Aorta (tissue), 5 donors: Measurements from ENCODE around the gene LENEP. TPM values are rescaled to one million over a fixed set of nuclear protein-coding genes. Genes with fewer than 3 reads are reported as not detected.

Source experiments
- ATAC-seq: fragments of 200-7000 bp; cut with Tn5 transposase; one replicate; pipeline ENCODE4 v1.9.1; 2022; ENCODE audit warnings: moderate library complexity; ENCODE audit not compliant: low FRiP score
- DNase-seq, 2 donors: peaks; one replicate each; pipeline ENCODE4 v3.0.0-alpha.2; 2020
- H3K27ac ChIP-seq, 2 donors: one replicate each; pipeline ENCODE4 v1.5.1; 2013; ENCODE audit warnings: low read length in 2 of 2, mild to moderate bottlenecking in 2 of 2, moderate library complexity in 2 of 2, control low read depth in 1 of 2, inconsistent platforms in 1 of 2, low read depth in 1 of 2
- H3K27me3 ChIP-seq, 2 donors: one replicate each; pipeline ENCODE4 v1.6.1; 2013; ENCODE audit warnings: control low read depth in 1 of 2, low read length in 1 of 2, mild to moderate bottlenecking in 1 of 2, moderate library complexity in 1 of 2; ENCODE audit not compliant: insufficient read depth in 2 of 2, control insufficient read depth in 1 of 2
- H3K36me3 ChIP-seq, 2 donors: one replicate each; pipeline ENCODE4 v1.6.1; 2013; ENCODE audit warnings: control low read depth in 1 of 2, low read length in 1 of 2, mild to moderate bottlenecking in 1 of 2; ENCODE audit not compliant: insufficient read depth in 2 of 2, control insufficient read depth in 1 of 2
- H3K4me1 ChIP-seq, 2 donors: one replicate each; pipeline ENCODE4 v1.6.1; 2013; ENCODE audit warnings: low read length in 2 of 2, control low read depth in 1 of 2, mild to moderate bottlenecking in 1 of 2, moderate library complexity in 1 of 2; ENCODE audit not compliant: insufficient read depth in 2 of 2, control insufficient read depth in 1 of 2
- H3K4me3 ChIP-seq, 2 donors: one replicate each; pipeline ENCODE4 v1.5.1; 2013; ENCODE audit warnings: low read length in 2 of 2, control low read depth in 1 of 2, mild to moderate bottlenecking in 1 of 2
- H3K9me3 ChIP-seq: one replicate; pipeline ENCODE4 v1.6.1; 2013; ENCODE audit warnings: mild to moderate bottlenecking, low read length; ENCODE audit not compliant: control insufficient read depth
- WGBS, 2 donors: extraction: QIAGEN DNeasy Blood & Tissue Kit; methylation state at CpG; one replicate each; pipeline ENCODE4 v1.1.7; 2013; 5-methylcytosine and 5-hydroxymethylcytosine counted together
- intact Hi-C, 2 donors: fragments of 100-400 bp; cut with DNase I; formaldehyde crosslinking; loops; one replicate each; pipeline versions ENCODE4 v1.14.2 to v1.15.0; 2022
- polyA plus RNA-seq, 2 donors: library from polyadenylated mRNA; stranded (reverse); fragments of 200-250 nt; gene quantifications; one replicate each; pipeline ENCODE4 v1.2.3, GENCODE V29; 2013
- total RNA-seq, 2 donors: library from RNA; stranded (reverse); fragmentation: NEBNext Ultra II Directional; extraction: Animal tissue kit (Norgen Biotek cat#: 25700); gene quantifications; one replicate each; pipeline ENCODE4 v1.2.1, GENCODE V29; 2021
- donor health status: healthy with polysubstance abuse.
- donor health status: Bipolar disorder and iron deficiency.
- donor health status: DM: no; HTN: no; CAD: no.
- donor health status: DM: no; HTN: no; CAD: no.
- donor health status: DM: yes; HTN: yes; CAD: no.

The LENEP gene
- total and polyA plus RNA-seq, 4 donors = not detected

DNA sequence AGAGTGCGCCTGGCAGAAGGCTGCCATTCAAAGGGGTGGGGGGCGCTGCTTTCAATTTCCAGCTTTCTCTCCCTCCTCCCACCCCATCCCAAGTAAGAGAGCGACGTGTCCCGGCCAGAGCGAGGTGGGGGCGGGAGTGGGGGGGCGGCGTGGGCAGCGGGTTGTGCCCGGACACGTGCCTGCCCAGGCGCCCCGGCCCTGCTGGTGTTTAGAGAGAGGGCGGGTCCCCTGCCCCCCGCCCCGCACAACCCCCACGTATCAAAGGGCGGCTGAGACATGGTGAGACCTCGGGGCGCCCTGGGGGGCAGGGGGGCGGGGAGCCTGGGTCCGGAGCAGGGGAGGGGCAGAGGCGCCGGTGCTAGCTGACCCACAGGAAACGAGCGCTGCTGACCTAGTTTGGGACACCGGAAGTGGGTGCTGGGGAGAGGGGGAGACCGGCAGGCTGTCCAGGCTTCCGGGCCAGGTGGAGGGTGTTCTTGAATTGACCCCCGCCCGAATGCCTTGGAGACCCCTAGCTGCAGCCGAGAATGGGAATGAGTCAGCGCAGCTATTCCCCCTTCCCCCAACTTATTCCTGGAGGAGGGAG is 10.5 kb downstream of the LENEP start:
- H3K4me1 ChIP-seq = peaks cover 0 to 2% of the 10 kb centered on the region in 2 donors

DNA sequence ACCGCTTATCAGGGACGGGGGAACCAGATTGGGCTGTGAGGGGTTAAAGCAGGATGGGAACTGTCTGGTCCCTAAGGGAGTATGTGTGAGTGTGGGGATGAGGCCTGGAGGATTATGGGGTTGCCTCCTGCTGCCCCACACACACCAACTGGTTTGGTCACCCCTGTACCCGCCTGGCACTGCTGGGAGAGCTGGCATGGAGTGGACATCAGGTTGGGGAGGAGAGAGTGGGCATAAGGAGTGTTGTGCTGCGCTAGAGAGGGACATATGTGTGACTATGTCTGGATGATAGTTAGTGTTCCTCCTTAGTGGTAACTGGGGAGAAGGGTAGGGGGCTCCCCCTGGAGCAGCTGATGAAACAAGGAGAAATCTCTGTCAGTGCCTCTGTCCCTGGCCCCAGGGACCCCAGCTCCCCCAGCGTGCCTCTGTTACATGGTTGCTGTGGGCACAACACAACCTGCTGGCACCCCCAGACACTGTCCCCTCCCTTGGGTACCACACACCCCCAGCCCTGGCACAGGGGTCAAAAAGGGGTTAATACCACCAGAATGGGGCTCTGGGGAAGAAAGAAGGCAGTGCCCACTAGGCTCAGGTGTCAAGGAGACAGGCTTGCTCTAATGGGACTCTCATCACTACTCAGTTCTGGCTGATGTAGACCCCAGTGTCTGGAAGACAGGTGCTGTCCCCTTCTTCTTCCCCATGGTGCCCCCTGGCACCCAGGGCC is 11.1 kb downstream of the LENEP start:
- peak overlapping the region; percentile 79 to 84 for H3K4me3 ChIP-seq
- H3K9me3 ChIP-seq = no peaks in the 10 kb centered on the region
- intact Hi-C loops = loop anchor here in 1 of 2 donors (5.0 kb wide), 2 partner anchors 58 to 67 kb away; partner anchors contain the start of genes EFNA4 and PMVK
- DNase-seq = no peak
- H3K4me1 ChIP-seq = peaks cover 0 to 2% of the 10 kb centered on the region in 2 donors
- H3K27ac ChIP-seq = peak overlapping the region; percentile 34 to 77
- ATAC-seq = no peak
- H3K36me3 ChIP-seq = no peaks in the 10 kb centered on the region
- 21 to 26% methylated on average over 5 of the region's 5 CpGs for WGBS, 2 donors
- no peaks in the 10 kb centered on the region for H3K27me3 ChIP-seq

More for the DNA sequence above, 10.5 kb downstream of the LENEP start:
- DNase-seq (peak; percentile 85 to 91), ATAC-seq (no peak)
- WGBS, 2 donors = 0 to 1% methylated on average over 33 to 34 of the region's 34 CpGs
- H3K9me3 ChIP-seq = no peaks in the 10 kb centered on the region
- no peaks in the 10 kb centered on the region for H3K36me3 ChIP-seq
- intact Hi-C loops = loop anchor here in 1 of 2 donors (5.0 kb wide), 2 partner anchors 58 to 67 kb away; partner anchors contain the start of genes EFNA4 and PMVK
- peak overlapping the region; percentile 79 to 84 for H3K4me3 ChIP-seq
- peak overlapping the region; percentile 34 to 77 for H3K27ac ChIP-seq
- no peaks in the 10 kb centered on the region for H3K27me3 ChIP-seq

DNA sequence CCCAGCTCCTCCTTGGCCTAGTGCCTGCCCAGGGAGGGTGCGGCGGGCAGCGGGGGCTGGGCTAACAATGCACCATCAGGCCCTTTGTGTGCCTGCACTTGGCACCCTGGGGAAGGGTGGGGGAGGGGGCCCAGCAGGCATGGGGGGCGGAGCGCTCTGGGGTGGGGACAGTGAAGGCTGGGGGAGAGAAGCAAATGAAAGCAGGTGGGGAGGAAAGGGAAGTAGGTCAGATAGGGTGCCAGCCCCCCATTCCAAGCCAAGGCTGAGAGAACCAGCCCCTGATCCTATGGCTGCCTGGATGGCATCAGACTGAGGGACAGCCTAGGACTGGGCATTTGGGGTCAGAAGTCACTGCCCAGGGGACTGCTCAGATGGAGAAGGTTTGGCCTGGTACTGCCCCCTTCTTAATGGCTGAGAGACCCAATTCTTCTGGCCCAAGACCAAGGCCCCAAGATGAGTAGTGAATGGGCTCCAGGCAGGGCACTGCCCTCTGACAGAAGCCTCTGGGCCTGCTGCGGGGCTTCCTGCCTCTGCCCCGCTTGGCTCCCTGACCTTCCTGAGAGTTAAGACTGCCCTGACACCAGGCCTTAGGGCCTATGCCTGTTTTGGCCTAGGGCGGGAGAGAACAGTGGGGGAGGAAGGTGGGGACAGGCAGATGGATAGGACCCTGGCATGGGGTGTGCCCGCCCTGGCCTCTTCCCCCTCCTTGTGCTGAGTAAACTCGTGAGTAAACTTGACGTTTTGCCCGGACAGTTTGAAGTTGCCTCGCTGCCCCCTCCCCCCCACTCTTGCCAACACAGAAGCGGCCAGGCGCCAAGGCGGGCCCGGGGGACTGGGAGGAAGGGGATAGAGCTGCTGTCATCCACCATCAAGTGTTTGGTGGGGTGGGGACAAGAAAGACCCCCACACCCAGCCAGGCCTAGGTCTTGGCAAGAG is 12.0 kb downstream of the LENEP start:
- Histone ChIP-seq H3K27me3 (no peaks in the 10 kb centered on the region), H3K27ac (peak overlapping the region in 1 of 2 donors; percentile 77), H3K4me1 (peaks cover 0 to 2% of the 10 kb centered on the region in 2 donors), H3K36me3 (no peaks in the 10 kb centered on the region), H3K9me3 (no peaks in the 10 kb centered on the region), H3K4me3 (no peak overlapping the region)
- DNase-seq = peak; percentile 80 to 89
- WGBS, 2 donors = 11 to 12% methylated on average over 14 to 17 of the region's 17 CpGs
- intact Hi-C loops = no loop called here
- ATAC-seq = no peak

DNA sequence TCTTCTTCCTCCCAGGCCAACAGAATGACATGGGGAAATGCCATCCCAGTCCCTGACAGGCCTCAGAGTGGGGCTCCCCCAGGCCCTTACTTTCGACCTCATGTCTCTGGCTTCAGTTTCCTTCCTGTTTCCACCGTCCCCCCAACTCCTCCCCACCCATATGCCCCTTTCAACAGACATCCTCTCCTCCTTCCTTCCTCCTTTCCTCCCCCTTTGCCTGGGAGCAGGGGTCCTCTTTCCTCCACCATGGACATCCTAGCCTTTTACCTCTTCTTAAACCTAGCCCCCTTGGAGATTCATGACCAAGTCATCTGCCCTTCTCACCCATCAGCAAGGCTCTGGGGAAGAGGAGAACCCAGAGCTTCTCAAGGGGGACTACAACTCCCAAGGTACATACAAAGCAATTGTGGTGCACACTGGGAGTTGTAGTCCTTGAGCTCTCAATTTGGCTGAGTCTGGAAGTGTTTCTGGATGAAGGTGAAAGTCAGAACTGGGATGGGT is 13.3 kb downstream of the LENEP start:
- intact Hi-C loops = no loop called here
- no peak for ATAC-seq
- DNase-seq = no peak
- no peak overlapping the region for H3K27ac ChIP-seq
- no peaks in the 10 kb centered on the region for H3K9me3 ChIP-seq
- 72 to 79% methylated on average over 2 of the region's 2 CpGs for WGBS, 2 donors
- no peaks in the 10 kb centered on the region for H3K27me3 ChIP-seq
- H3K4me3 ChIP-seq = no peak overlapping the region
- H3K4me1 ChIP-seq = peaks cover 0 to 2% of the 10 kb centered on the region in 2 donors
- H3K36me3 ChIP-seq = no peaks in the 10 kb centered on the region

DNA sequence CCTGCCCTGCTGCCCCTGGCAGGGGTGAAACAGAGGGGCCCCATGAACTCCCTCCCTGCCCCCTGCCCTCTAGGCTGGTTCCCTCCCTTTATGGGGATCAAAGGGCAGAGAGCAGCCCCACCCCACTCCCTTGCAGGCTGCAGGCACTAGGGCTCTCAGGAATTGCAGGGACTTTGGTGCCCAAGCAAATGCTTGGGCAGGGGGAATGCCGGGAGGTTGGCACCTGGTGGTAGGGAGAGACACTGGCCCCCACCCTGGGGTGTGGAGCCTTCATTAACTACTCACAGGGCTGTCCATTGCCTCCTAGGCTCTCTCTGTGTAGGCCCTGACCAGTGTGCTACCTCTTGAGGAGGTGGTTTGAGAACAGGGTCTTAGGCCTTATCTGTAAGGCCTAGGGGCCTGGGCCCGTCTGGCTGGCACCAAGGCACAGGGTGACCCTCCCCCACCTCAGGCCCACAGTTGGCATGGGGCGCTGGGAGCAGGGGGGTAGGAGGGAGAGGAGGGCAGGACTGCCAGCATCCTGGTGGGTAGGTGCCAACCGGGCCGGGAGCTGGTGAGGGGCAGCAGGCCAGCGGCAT is 14.0 kb downstream of the LENEP start:
- peaks cover 0 to 2% of the 10 kb centered on the region in 2 donors for H3K4me1 ChIP-seq
- no peak overlapping the region for H3K4me3 ChIP-seq

DNA sequence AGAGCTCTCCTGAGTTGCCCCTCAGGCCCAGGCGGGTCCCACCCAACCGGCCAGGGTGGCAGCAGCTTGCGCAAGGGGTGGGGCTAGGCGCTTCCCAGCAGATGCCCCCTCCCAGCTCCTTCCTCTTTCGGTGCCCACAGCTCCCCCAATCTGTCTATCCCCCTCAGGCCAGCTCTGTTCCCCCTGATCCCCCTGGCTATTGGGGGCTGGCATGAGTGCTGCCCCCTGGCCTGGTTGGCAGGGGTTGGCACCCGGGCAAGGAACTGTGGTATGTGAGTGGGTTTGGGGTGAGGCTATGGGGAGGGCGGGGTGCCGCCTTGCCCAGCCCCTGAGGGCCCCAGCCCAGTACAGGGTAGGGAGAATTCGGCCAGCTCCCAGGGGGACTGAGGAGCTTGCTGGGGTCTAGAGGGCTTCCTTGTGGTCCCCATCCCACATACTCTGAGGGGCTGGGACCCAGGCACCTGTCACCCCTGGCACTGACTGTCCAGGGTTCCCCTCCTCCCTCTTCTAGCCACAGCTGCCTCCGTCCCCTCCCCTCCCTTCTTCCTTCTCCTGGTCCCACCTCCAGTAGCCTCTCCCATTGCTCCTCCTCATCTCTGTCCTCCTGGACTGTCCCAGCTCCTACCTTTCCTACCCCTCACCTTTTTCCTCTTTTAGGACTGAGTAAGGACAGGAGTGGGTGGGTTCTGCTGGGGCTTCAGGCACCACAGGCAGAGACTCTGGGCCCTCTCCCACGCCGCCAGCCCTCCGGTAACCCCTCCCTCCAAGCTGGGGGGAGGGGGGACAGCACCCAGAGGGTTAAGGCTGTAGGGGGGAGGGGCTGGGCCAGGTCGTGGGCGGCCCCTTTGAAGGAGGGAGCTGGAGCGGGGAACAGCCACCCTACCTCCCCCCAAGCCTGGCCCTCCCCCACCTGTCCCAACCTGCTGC is 14.9 kb downstream of the LENEP start:
- ATAC-seq (no peak), DNase-seq (peak in 1 of 2 donors; percentile 73)
- no peaks in the 10 kb centered on the region for H3K27me3 ChIP-seq
- no peaks in the 10 kb centered on the region for H3K36me3 ChIP-seq
- no peaks in the 10 kb centered on the region for H3K9me3 ChIP-seq
- peaks cover 0 to 2% of the 10 kb centered on the region in 2 donors for H3K4me1 ChIP-seq
- H3K27ac ChIP-seq = no peak overlapping the region
- intact Hi-C loops = no loop called here
- no peak overlapping the region for H3K4me3 ChIP-seq
- WGBS, 2 donors = 52 to 57% methylated on average over 14 to 16 of the region's 16 CpGs

More for the DNA sequence above, 14.0 kb downstream of the LENEP start:
- DNase-seq (peak in 1 of 2 donors; percentile 86), ATAC-seq (no peak)
- WGBS, 2 donors = 4 to 8% methylated on average over 6 of the region's 6 CpGs
- Histone ChIP-seq H3K36me3 (no peaks in the 10 kb centered on the region), H3K27ac (no peak overlapping the region), H3K9me3 (no peaks in the 10 kb centered on the region), H3K27me3 (no peaks in the 10 kb centered on the region)
- intact Hi-C loops = no loop called here

DNA sequence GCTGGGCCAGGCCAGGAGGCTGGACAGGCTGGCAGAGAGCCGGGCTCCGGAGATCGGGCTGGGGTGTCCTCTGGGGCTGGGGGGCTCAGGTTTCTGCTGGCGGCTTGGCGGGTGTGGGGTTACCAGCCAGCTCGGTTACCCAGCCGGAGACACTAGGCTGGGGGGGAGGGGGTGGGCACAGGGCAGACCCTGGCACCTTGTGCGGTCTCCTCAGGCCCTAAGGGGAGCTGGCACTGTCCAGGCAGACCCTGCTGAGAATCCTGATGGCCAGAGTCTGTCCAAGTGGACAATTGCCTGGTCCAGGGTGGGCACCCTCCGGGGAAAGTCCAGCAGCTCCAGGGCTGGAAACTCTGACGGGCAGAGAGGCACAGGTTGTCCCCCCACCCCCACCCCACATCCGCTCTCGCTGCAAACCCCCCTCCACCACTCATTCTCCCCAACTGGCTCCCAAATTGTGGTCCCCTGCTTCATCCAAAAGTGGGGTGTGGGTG is 15.9 kb downstream of the LENEP start:
- no peak for ATAC-seq
- no peak overlapping the region for H3K4me3 ChIP-seq
- H3K27ac ChIP-seq = no peak overlapping the region
- 91 to 92% methylated on average over 12 of the region's 12 CpGs for WGBS, 2 donors
- H3K36me3 ChIP-seq = no peaks in the 10 kb centered on the region
- intact Hi-C loops = no loop called here
- H3K9me3 ChIP-seq = no peaks in the 10 kb centered on the region
- no peaks in the 10 kb centered on the region for H3K27me3 ChIP-seq
- DNase-seq = no peak
- H3K4me1 ChIP-seq = peaks cover 0 to 2% of the 10 kb centered on the region in 2 donors
